Dedifferentiated amniotic fluid mesenchymal stem cell (primary cell): Measurements from ENCODE around the gene RPN2.

Source experiments
- DNase-seq: peaks from one replicate; pipeline ENCODE4 v3.0.0-alpha.2; 2016; ENCODE audit errors: extremely low spot score

Gene RPN2

GRCh38 chr20:37218976-37219375 is 39.8 kb downstream of the RPN2 start:
- DNase-seq = no peak

- no peak for DNase-seq
Observed at GRCh38 chr20:37219751-37220668, 40.9 kb downstream of the RPN2 start.

GRCh38 chr20:37220731-37221130 is 41.6 kb downstream of the RPN2 start:
- peak; percentile 47 for DNase-seq

GRCh38 chr20:37222086-37222485 is 43.0 kb downstream of the RPN2 start:
- DNase-seq = no peak

GRCh38 chr20:37223053-37223452 is 43.9 kb downstream of the RPN2 start:
- DNase-seq = peak; percentile 40

- no peak for DNase-seq
Observed at GRCh38 chr20:37225146-37225545, 46.0 kb downstream of the RPN2 start.

GRCh38 chr20:37226889-37227288 is 47.8 kb downstream of the RPN2 start:
- no peak for DNase-seq

GRCh38 chr20:37228082-37228481 is 49.0 kb downstream of the RPN2 start:
- no peak for DNase-seq

GRCh38 chr20:37228656-37229055 is 49.5 kb downstream of the RPN2 start:
- DNase-seq = no peak

- no peak for DNase-seq
Observed at GRCh38 chr20:37229357-37229756, 50.2 kb downstream of the RPN2 start.

- no peak for DNase-seq
Observed at GRCh38 chr20:37230200-37230599, 51.1 kb downstream of the RPN2 start.

GRCh38 chr20:37231947-37232630 is 53.0 kb downstream of the RPN2 start:
- no peak for DNase-seq

GRCh38 chr20:37233548-37234253 is 54.6 kb downstream of the RPN2 start:
- no peak for DNase-seq

GRCh38 chr20:37234254-37234581 is 55.1 kb downstream of the RPN2 start:
- no peak for DNase-seq

- DNase-seq = no peak
Observed at GRCh38 chr20:37235065-37235464, 55.9 kb downstream of the RPN2 start.

- no peak for DNase-seq
Observed at GRCh38 chr20:37236462-37236861, 57.3 kb downstream of the RPN2 start.

GRCh38 chr20:37237656-37238055 is 58.5 kb downstream of the RPN2 start:
- no peak for DNase-seq

- DNase-seq = no peak
Observed at GRCh38 chr20:37238426-37238825, 59.3 kb downstream of the RPN2 start.

GRCh38 chr20:37238935-37239451 is 59.9 kb downstream of the RPN2 start:
- no peak for DNase-seq

GRCh38 chr20:37240337-37241067 is 61.4 kb downstream of the RPN2 start:
- no peak for DNase-seq

GRCh38 chr20:37242503-37242902 is 63.4 kb downstream of the RPN2 start:
- DNase-seq = no peak
